GM18508 (cell line): ENCODE results near the gene SIAH3.
"Not testable (repeated sequence)": the region's sequence is repeated elsewhere in the genome, so short reads cannot be mapped to it uniquely, and the experiment has no call there.

ENCODE experiments used
- ATAC-seq: cut with Tn5 transposase; IDR thresholded peaks from one replicate; pipeline ENCODE4 v1.9.1; 2021; ENCODE audit warnings: moderate number of reproducible peaks; ENCODE audit not compliant: insufficient read depth, unreplicated experiment

Gene SIAH3, protein sequence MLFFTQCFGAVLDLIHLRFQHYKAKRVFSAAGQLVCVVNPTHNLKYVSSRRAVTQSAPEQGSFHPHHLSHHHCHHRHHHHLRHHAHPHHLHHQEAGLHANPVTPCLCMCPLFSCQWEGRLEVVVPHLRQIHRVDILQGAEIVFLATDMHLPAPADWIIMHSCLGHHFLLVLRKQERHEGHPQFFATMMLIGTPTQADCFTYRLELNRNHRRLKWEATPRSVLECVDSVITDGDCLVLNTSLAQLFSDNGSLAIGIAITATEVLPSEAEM

DNA sequence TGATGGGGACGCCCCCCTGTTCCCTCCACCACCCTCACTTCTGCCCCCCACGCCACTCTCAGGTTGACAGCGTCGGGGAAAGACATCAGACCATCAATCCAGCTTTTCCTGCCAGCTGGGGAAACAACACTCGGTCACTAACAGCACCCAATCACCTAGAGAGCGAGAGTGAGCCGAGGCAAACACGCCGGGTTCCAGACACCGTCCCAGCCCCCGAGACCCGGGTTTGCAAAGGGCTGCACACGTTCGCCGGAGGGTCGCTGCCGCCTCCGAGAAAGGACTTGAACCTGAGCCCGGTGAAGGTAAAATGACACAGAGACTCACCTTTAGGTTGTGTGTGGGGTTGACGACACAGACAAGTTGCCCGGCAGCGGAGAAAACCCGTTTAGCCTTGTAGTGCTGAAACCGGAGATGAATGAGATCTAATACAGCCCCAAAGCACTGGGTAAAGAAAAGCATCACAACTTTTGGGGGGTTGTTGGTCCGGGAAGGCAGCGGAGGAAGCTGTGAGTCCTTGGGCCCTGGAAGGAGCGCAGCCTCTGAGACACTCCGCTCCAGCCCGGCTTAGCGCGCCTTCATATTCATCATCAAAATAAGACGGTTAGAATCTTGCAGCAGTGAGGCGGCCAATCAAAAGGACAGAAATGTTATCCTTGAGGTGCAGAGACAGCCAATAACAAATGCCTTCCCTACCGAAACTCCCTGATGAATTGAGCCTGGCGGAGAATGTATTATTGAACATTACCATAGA is at the start of gene SIAH3:
SIAH3 (minus strand) TSS at position 583 of the 751 bp plus-strand sequence; CDS start at position 459, 124 bp downstream.
- ATAC-seq, result no peak

DNA sequence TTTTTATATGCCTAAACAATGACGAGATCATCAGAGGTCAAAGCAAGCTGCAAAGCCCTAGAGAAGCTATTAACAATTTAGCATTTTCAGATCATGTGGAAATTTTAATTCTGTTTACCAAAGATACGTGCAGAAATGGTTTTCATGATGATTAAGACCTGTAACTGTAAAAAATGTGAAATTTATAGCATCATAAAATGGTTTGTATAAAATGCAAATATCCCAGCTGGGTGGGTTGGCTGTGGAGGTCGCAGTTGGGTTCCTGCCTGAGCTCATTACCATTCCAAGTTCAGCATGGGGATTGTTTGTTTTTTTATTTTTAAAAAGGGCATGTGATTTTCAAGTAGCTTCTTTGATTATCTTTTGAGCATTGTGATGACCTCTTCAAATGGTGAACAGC is 47.9 kb upstream of the SIAH3 start:
- ATAC-seq, result no peak

DNA sequence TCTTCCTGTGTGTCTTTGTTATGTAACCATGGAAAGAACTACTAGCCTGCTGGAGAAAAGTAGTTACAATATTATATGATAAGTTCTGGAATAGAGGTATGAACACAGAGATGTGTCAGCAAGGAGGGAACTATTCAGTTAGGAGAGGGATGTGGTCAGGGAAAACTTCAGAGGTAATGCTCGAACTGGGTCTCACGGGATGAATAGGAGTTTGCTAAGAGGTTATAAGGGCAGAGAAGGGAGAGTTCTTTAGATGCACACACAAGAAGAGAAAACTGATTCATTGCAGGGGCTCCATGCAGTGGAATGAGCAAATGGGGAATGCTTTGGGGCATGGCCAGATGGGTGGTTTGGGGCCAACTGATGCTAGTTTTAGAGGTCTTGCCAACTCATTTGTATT is 46.0 kb upstream of the SIAH3 start:
- no peak for ATAC-seq

DNA sequence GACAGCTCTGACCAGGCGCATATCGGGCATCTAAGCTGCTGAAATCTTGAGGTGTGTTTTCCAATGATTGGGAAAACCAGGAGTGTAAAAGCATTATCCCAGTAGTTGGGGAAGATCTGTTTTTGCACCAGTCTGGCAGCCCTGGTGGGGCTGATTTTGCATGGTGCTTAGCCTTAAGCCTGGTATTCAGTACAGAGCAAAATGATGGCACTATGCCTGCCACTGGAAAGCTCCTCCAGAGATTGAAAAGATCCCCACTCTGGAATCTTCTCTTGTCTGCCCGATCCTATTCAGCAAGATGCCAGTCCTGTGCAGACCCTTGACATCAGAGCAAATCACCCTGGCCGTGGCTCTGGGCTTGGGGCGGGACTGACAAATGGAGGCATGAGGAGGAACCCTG is 44.7 kb upstream of the SIAH3 start:
- no peak for ATAC-seq

DNA sequence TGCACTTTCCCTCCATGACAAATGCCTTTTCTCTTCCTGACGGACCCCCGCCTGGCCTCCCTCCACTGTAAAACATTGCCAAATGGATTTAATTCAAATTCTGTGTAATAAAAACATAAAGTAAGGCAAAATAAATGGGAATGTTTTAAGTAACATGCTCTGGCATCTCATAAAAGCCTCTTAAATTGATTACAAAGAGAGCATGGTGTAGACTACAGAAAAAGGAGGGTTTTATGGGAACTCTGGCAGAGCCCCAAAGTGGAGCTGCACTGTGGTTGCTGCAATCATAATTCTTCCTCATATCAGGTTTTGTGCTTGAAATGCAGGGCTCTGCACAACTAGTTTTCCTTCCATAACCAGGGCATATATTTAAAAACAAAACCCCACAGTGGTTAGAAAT is 44.3 kb upstream of the SIAH3 start:
- no peak for ATAC-seq

DNA sequence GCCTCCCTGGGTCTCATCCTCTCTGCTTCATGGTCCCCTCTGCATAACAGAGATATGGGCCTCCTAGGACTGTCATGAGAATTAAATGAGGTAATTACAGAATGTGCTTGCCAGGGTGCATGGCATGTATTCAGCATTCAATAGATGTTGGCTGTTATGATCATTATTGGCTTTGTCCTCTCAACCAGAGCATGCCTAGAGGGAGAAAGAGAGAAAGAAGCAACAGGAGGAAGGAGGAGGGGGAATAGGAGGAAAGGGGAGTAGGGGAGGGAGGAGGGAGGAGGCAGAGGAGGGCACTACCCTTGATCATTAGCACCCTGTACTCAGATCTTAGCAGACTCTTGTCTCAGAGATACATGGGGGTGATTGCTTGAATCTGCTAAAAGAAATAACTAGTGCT is 41.0 kb upstream of the SIAH3 start:
- ATAC-seq, result no peak

DNA sequence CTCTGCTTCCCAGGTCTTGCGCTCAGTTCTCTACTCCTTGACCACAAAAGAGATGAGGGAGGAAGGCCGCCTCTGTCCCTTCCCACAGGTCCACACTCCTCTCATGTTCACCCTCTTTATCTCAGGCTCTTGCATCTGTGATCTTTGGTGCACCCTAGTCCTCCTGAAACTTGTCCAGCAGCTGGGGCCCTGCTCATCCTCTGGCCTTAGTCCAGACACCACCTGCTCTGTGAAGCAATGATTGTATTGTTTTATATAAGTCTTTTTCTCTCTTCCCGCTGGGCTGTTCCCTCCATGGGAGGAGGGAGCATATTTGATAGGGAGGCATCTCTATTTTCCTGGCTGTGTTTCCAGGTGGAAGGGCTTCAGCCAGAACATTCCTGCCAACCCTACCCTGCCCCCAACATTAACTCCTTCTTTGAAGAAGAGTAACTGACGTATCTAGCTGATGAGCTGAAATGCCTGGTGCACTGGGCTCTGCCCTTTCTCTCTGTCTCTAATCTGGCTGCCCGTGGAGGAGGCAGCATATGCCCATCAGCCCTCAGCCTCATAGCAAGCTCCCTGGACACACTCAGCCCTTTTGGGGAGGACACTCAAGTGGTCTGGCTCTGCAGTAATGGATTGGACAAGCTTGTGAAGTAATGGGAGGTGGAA is 38.2 kb upstream of the SIAH3 start:
- no peak for ATAC-seq

DNA sequence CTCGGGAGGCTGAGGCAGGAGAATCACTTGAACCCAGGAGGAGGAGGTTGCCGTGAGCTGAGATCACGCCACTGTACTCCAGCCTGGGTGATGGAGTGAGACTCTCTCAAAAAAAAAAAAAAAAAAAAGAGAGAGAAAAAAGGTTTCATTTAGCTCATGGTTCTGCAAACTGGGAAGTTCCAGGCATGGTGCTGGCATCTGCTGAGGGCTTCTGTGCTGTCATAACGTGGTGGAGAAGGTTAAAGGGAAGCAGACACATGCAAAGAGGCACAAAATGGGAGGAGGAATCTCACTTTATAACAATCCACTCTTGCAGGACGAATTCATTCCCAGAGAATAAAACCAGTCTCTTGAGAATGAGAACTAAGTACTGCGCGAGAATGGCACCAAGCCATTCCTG is 34.9 kb upstream of the SIAH3 start:
- no peak for ATAC-seq

DNA sequence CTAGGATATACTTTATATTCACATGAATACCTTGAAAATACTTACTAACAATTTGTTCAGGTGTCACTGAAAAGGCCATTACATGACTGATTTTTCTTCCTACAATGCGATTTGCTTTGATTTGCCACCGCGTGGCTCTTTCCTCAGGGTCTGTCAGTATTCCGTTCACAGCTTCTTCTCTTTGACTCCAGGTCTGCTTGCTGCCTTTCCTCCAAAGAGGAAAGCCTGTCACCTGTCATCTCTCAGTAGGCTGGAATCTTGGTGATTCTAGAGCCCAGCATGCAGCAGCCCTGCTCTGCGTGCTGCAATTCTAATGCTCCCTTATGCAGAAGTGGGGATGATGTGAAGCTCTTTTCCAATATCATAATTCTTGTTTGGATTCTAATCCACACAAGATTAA is 33.6 kb upstream of the SIAH3 start:
- ATAC-seq, result no peak

DNA sequence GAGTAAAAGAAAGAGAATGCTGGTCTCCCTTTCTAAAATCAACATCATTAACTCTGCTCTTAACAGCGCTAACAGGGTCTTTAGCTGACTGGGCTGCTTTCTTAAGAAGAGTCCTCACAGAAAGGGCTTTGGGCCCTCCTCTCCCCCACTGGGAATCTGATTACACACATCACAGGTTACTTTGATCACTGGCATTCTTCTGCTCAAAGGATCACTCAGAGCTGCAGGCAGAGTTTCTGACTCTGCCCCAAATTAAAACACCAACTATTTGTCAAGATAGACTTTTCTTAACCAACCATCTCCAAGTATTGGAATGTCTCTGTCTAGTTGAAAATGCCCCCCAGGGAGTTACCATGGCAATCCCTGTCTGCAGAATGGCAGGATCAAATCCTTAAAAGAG is 31.1 kb upstream of the SIAH3 start:
- ATAC-seq, result no peak

DNA sequence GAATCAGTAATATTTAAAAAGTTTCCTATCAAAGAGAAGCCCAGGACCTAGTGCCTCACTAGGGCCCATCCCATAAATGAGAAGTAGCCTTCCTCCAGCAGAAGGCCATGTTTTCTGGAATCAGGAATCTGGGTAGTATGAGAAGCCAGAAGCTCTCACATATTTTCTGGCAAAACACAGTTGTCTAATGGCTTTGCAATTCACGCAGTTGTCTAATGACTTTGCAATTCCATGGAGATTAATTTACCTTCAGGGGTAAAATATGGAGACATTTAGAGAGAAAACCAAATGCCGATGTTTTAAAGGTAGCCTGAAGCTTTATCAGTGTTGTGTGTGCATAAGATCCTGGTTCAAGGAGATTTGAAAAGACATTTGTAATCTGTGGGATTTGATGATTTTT is 29.8 kb upstream of the SIAH3 start:
- ATAC-seq, result no peak

DNA sequence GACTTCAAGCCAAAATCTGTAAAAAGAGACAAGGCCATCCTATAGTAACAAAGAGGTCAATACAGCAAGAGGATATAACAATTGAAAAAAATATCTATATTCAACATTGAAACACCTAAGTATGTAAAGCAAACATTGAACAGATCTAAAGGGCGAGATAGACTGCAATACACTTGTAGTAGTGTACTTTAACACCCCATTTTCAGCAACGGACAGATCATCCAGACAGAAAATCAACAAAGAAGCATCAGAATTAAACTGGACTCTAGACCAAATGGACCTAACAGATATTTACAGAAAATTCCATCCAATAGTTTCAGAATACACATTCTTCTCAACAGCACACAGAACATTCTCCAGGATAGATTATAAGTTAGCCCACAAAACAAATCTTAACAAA is 28.7 kb upstream of the SIAH3 start:
- ATAC-seq, result no peak

DNA sequence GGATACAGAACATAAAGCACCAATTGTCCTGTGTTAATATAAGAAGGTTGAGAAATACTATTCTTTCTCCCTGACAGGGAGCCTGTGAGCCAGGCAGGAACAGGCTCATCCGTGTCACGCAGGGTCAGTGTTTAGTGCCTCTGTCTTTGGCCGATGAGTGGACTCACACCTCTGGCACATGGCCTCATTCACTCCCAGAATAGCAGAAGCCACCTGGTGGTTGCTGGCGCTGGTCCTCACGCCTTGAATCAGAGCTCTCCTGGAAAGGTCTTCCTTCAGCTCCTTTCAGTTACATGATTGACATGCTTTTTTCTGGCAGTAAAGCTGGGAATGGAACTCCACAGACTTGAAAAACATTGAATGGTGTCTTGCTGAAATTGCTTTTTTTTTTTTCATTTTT is 28.1 kb upstream of the SIAH3 start:
- no peak for ATAC-seq

DNA sequence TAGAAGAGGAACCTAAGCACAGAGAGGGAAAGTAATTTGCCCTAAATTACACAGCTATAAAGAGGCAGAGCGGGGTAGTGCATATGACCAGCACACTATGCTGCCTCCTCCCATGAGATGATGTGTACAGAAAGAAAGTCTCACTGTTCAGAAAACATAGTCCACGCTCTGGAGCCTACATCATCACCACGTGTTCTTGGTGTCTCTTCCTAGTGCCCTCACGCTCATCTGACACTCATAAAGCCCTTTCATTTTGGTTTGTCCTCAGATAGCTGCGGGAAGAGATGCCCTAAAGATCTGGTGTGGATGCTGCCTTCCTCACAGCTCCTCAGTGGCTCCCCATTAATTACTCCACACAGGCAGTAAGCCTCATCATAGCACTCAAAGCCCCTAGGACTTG is 27.4 kb upstream of the SIAH3 start:
- ATAC-seq, result no peak

DNA sequence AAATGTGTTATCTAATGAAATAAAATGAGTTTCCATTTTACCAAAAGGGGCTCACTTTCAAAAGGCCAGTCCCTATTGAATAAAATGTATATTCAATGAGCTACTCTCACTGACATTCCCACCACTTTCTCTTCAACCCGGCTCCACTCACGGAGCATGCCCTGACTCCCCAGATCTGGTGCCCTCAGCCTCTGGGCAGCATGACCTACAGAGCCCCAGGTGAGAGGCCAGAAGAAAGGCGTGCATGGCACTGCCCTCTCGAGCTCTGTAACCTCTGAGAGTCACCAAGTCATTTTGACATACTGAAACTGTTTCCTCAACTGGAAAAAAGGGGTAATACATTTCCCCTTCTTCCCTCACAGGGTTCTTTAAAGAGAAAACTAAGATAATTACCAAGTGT is 25.2 kb upstream of the SIAH3 start:
- no peak for ATAC-seq

DNA sequence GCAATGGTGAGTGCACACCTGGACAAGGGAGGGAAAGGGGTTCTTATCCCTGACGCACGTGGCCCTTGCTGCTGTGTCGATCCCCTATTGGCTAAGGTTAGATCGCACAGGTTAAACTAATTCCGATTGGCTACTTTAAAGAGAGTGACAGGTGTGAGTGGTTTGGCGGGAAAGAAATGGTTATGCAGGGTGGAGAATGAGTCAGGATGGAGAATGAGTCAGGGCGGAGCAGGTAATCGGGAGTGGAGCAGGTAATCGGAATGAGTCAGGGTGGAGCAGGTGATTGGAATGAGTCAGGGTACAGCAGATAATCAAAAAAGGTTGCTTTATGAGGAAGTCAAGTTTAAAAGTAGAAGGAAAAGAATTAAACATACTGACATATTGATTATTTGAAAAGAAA is 24.4 kb upstream of the SIAH3 start:
- ATAC-seq, result no peak

DNA sequence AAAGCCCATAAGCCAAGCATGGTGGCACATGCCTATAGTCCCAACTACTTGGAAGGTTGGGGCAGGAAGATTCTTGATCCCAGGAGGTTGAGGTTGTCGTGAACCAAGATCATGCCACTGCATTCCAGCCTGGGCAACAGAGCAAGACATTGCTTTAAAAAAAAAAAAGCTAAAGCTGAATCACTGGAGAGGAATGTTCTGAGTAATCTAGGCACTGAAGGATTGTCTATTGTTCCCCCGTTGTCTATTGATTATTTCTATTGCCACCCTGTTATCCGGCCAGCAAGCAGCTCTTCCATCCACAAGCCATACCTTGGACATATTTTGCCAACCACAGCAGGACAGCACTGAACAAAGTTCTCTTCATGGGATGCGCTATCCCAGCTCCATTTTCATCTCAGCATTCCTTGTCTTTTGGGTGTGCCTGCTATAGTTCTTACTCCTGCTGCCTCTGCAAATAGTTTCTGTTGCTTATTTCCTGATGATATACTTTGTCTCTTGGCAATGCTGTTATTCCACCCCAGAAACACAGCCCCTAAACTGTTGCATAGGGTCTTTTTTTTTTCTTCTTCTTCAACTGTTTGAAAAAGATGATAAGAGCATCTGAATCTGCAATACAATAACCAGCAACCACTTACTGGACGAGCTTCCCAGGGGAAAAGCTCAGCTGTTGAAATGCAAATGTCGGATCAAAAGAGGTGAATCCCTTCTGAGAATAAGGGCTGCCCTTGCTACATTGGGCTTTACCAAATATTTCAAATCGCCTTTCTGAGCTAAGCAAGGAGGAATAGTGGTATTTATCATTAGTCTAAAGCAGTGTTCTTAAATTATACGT is 22.2 kb upstream of the SIAH3 start:
- no peak for ATAC-seq

DNA sequence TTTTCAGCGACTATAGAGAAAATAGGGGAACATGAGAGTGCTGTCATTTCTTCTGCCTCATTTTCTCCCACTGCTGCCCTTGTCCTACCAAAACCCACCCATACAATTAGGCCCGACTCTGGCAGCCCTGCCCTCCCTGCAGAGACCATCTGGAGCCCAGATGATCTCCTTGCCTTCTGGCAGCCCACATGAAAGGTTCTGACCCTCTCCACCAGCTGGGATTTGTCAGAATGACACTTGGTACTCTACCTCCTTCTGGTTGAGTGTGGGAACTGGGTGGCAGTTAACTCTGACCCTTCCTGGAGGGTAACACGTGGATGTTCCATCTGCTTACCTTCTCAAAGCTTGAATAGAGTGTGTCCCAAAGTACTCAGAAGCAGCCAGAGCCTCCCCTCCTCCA is 21.0 kb upstream of the SIAH3 start:
- ATAC-seq, result no peak

DNA sequence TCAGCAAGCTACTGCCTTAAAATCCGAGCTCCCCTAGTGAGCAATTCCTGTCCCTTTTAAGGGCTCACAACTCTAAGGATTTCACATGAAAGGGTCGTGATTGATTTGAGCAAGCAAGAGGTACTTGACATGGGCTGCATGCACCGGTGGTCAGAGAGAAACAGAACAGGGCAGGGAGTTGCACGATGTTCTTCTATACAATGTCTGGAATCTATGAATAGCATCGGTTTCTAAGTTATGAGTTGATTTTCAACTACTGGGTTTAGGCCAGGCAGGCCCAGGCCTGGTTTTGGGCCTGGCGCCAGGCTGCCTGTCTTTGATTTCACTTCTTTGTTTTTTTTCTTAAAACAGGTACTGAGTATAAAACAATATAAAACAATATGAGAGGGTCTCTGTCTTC is 19.6 kb upstream of the SIAH3 start:
- ATAC-seq, result not testable (repeated sequence)

DNA sequence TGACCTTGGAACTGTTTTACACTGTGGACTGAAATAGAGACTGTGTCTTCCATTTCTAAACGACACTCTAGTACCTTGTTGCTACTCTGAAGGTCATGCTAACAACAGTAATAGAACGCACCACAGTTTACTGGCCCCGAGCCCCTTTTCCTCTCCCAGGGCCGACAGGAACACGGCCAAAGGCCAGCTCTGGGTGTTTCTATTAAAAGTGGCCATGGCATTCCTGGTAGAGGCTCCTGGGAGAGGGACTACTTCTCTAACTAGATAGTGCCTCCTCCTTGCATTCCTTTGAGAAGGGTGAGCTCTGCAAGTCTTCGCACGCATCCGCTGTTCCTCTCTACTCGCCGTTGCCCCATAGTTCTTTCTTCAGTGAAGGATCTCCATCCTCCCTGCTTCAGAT is 18.7 kb upstream of the SIAH3 start:
- ATAC-seq, result no peak

DNA sequence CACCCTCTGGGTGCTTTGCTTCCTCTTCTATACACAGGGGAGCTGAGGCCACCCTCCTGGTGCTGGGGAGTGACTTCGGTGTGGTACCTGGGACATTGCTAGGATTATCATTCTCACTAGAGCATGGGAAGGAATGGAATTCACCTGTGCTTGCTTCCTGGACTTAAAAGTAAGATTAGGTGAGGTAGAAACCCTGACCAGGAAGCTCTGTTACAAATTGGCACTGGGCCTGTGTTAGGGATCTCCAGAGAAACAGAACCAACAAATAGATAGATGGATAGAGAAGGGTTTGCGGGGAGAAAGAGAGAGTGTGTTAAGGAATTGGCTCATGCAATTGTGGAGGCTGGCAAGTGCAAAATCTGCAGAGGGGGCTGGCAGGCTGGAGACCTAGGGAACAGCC is 13.9 kb upstream of the SIAH3 start:
- no peak for ATAC-seq
